Fibroblast of villous mesenchyme (primary cell): ENCODE results near the gene XRCC4. TPM values are rescaled to one million over a fixed set of nuclear protein-coding genes. Genes with fewer than 3 reads are reported as not detected.

Experiments used
- DNase-seq: peaks from one replicate; pipeline ENCODE4 v3.0.0-alpha.2; 2010; ENCODE audit warnings: low read depth
- H3K4me3 ChIP-seq: 2 replicates; pipeline ENCODE4 v1.5.1; 2011; ENCODE audit warnings: low read depth, mild to moderate bottlenecking, low read length
- total RNA-seq: library from RNA; depleted of rRNA; stranded (reverse); fragments of >200 nt; gene quantifications from 2 replicates; pipeline ENCODE4 v1.2.3, GENCODE V29; 2012
- TF ChIP-seq, protein P1 (sequence below): IDR thresholded peaks from 2 replicates; pipeline ENCODE4 v1.5.1; 2012; ENCODE audit warnings: low read depth, mild to moderate bottlenecking, low read length; ENCODE audit not compliant: insufficient read depth

XRCC4 gene
- total RNA-seq, 1 donor = 13.0 TPM

DNA sequence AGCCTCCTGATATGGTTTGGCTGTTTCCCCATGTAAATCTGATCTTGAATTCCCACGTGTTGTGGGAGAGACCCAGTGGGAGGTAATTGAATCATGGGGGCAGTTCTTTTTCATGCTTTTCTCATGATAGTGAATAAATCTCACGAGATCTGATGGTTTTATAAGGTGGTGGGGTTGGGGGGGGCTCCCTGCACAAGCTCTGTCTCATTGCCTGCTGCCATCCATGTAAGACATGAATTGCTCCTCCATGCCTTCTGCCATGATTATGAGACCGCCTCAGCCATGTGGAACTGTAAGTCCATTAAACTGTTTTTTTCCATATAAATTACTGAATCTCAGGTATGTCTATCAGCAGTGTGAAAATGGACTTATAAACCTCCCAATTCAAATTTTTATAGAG, 12.8 kb downstream of the XRCC4 start:
- TF ChIP-seq, protein P1, sequence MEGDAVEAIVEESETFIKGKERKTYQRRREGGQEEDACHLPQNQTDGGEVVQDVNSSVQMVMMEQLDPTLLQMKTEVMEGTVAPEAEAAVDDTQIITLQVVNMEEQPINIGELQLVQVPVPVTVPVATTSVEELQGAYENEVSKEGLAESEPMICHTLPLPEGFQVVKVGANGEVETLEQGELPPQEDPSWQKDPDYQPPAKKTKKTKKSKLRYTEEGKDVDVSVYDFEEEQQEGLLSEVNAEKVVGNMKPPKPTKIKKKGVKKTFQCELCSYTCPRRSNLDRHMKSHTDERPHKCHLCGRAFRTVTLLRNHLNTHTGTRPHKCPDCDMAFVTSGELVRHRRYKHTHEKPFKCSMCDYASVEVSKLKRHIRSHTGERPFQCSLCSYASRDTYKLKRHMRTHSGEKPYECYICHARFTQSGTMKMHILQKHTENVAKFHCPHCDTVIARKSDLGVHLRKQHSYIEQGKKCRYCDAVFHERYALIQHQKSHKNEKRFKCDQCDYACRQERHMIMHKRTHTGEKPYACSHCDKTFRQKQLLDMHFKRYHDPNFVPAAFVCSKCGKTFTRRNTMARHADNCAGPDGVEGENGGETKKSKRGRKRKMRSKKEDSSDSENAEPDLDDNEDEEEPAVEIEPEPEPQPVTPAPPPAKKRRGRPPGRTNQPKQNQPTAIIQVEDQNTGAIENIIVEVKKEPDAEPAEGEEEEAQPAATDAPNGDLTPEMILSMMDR = no peak
- no peak for DNase-seq
- H3K4me3 ChIP-seq = no peak overlapping the region

- TF ChIP-seq, protein P1 = no peak
- no peak for DNase-seq
Observed at GRCh38 chr5:83092619-83093018, 15.3 kb downstream of the XRCC4 start.

GRCh38 chr5:83093692-83094091, 16.3 kb downstream of the XRCC4 start:
- no peak for DNase-seq

More at GRCh38 chr5:83092619-83093018, 15.3 kb downstream of the XRCC4 start:
- H3K4me3 ChIP-seq = no peak overlapping the region

GRCh38 chr5:83095163-83095956, 18.0 kb downstream of the XRCC4 start:
- DNase-seq = no peak
- H3K4me3 ChIP-seq = no peak overlapping the region
- TF ChIP-seq, protein P1 = no peak

More at GRCh38 chr5:83093692-83094091, 16.3 kb downstream of the XRCC4 start:
- no peak overlapping the region for H3K4me3 ChIP-seq
- TF ChIP-seq, protein P1 = no peak

DNA sequence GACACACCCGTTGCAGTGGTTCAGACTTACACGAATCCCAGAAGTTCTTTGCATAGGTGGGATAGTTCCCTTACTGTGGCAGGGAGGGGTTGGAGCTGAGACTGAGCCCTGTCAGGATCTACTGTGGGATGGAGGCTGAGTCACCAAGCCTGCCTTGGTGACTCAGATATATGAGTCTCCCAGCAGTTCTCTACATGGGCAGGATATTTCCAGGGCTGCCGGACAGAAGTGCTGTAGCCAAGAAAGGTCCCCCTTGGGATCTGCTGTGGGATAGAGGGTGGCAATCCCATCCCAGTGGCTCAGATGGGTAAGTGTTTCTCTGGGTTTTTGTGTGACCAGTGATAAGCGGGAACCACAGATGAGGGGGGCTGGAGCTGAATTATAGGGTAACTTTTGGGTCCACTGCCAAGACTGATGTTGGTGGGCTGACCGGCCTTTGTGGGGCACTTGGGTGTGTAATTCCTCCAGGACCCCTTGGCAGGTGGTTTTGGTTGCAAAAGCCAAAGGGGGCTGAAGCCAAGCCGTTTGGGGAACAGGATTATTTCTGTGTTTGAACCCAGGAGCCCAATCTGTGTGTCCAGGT, 18.7 kb downstream of the XRCC4 start:
- H3K4me3 ChIP-seq = no peak overlapping the region

GRCh38 chr5:83096660-83097339, 19.5 kb downstream of the XRCC4 start:
- TF ChIP-seq, protein P1 = no peak
- H3K4me3 ChIP-seq = no peak overlapping the region
- DNase-seq = no peak

More for the DNA sequence above, 18.7 kb downstream of the XRCC4 start:
- TF ChIP-seq, protein P1 = no peak
- peak; percentile 61 for DNase-seq
